22Rv1 (cell line): ENCODE data around the gene AKNA.
"Not testable (repeated sequence)": the region's sequence is repeated elsewhere in the genome, so short reads cannot be mapped to it uniquely, and the experiment has no call there.

Experiments
- CTCF ChIP-seq: fragments of 450-650 bp; IDR thresholded peaks from 2 replicates; pipeline ENCODE4 v1.5.1; 2017; ENCODE audit warnings: mild to moderate bottlenecking
- ZFX ChIP-seq: fragments of 450-650 bp; IDR thresholded peaks from 2 replicates; pipeline ENCODE4 v1.6.1; 2017; ENCODE audit warnings: antibody characterized with exemption, borderline replicate concordance

GRCh38 chr9:114332474-114333040 is 55.2 kb downstream of the AKNA start:
- not testable (repeated sequence) for TF ChIP-seq CTCF, ZFX
